Glomerular visceral epithelial cell (primary cell): ENCODE measurements around the gene BCR.
"Not testable (repeated sequence)": the region's sequence is repeated elsewhere in the genome, so short reads cannot be mapped to it uniquely, and the experiment has no call there.

Experiments
- DNase-seq: peaks from one replicate; pipeline ENCODE4 v3.0.0-alpha.2; 2016; ENCODE audit errors: extremely low spot score

BCR gene

DNA sequence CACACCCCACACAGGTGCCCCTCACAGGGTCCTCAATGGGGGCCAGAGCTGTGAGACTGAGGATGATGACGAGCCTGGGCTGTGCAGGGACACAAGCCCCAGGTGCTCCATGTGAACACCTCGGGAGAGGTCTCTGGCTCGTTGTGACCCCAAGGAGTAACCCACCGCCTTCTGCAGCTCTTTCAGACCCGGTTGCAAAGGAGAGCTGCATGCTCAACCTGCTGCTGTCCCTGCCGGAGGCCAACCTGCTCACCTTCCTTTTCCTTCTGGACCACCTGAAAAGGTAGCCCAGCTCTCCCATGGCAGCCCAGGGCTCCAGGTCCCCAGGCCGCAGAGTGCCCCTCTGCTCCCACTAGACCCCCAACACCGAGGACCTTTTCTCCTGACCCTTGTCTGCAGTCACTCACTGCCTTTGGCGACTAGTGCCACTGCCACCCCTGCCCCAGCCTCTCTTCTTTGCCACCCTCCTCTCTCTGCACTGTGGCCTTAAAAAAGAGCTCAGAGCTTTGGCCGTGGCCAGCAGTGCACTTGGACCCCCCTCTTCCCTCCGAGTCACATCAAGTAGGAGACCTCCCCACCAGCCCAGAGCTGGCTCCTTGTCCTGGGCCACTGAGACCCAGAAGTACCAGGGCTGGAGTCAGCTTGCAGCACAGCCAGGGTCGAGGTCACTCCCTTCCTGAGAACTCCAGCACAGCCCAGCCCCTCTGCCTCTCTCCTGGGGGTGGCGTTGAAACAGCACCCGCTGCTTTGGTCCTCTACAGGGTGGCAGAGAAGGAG, 133.7 kb downstream of the BCR start:
- no peak for DNase-seq

DNA sequence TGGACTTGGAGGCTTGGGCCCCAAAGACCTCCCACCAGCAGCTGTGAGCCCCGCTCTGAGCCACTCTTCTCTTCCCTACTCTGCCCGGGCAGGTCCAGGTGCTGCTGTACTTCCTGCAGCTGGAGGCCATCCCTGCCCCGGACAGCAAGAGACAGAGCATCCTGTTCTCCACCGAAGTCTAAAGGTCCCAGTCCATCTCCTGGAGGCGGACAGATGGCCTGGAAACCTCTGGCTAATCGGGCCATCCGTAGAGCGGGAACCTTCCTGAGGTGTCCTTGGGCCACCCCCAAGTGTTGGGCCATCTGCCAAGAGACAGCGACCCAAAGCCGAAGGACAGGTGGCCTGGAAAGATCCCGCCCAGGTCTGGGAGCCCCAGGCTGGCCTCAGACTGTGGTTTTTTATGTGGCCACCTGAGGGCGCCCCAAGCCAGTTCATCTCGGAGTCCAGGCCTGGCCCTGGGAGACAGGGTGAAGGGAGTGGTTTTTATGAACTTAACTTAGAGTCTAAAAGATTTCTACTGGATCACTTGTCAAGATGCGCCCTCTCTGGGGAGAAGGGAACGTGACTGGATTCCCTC, 135.1 kb downstream of the BCR start:
- DNase-seq, result peak; percentile 75

GRCh38 chr22:23316596-23316995, 136.3 kb downstream of the BCR start:
- DNase-seq, result not testable (repeated sequence)

GRCh38 chr22:23318316-23318715, 138.0 kb downstream of the BCR start:
- not testable (repeated sequence) for DNase-seq

DNA sequence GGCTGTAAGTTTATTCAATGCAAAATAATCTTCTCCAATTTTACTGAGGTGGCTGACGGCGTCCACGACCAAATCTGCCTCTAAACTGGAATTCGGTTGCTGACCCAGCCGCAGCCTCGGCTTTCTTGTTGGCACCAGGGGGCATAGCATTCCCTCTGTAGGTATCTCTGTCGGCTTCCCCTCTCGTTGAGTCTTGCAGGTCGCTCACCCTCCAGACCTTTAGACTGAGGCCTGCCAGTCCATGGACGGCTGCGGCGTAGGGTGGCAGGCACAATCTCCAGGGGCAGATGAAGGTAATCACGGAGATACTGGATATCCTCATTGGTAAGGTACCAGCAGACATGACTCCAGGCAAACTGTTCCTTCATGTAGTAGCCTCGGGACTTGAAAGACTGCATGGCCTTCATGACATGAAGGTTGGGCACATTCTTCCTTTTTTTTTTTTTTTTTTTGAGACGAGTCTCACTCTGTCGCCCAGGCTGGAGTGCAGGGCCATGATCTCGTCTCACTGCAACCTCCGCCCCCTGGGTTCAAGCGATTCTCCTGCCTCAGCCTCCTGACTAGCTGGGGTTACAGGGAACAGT, 142.3 kb downstream of the BCR start:
- DNase-seq, result not testable (repeated sequence)

- not testable (repeated sequence) for DNase-seq
Observed at GRCh38 chr22:23323960-23324688, 143.8 kb downstream of the BCR start.

GRCh38 chr22:23325183-23325582, 144.9 kb downstream of the BCR start:
- DNase-seq, result no peak

DNA sequence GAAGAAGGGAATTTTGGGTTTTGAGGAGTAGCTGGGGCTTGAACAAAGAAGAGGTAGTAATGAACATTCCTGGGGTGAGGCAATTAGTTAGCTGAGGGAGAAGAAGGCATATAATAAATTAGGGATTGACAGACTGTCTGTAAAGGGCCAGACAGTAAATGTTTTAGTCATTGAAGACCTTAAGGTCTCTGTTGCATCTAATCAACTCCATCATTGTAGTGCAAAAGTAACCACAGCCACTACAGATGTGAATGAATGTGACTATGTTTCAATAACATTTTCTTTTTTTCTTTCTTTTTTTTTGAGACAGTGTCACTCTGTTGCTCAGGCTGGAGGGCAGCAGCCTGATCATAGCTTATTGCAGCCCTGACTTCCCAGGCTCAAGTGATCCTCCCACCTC, 153.5 kb downstream of the BCR start:
- not testable (repeated sequence) for DNase-seq

GRCh38 chr22:23337672-23338071, 157.4 kb downstream of the BCR start:
- not testable (repeated sequence) for DNase-seq

- not testable (repeated sequence) for DNase-seq
Observed at GRCh38 chr22:23341942-23342695, 161.8 kb downstream of the BCR start.

DNA sequence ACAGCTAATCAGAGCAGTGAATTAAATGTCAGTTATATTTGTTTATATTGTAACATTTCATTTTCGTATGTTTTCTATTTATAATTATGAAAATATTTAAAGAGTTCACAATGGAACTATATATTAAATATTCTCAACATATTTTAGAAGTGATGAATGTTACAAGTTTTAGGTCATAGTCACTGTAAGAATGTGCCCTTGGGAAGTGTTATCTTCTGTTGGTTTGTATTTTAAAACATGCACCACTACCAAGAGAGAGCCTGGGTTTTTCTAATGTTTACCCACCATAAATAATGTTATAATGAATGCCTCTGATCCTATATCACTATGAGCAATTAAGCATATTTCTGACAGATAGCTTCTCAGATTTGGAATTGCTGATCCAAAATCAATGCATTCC, 171.0 kb downstream of the BCR start:
- no peak for DNase-seq

GRCh38 chr22:23353004-23353403, 172.7 kb downstream of the BCR start:
- no peak for DNase-seq

DNA sequence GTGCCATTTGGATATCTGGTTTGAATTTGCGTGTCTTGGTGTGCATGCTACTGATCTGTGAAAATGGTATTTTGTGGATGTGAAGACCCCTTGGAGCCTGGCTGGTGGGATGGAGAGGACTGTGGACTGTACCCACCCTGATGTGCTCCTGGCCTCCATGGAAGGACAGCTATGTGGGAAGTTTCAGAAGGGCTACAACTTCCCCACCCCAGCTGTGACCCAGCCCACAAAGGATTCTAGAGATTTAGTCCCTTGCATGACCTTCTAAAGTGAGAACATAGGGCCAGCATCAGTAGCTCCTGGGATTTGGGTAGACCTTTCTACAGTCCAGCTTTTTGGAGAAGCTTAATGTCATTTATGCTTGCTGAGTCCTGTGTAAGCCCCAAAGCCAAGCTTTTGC, 173.4 kb downstream of the BCR start:
- DNase-seq, result no peak

DNA sequence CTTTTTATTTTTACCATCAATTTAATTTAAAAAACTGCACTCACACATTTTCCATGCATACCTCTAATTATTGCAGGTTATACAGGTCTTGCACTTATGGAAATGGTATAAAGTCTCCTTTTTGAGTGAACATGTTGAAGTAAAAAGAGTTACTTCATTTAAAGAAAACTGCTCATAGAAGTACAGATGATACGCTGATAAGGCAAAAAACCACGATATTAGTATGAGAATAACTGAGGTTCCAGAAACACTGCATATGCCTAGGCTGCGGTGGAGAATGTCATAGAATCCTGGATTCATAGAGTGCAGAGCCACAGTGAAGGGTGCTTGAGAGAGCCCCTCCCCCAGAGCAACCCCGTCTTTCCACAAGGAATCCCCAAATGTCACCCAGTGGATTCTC, 175.8 kb downstream of the BCR start:
- no peak for DNase-seq

GRCh38 chr22:23357053-23357452, 176.7 kb downstream of the BCR start:
- DNase-seq, result no peak

GRCh38 chr22:23359583-23360123, 179.3 kb downstream of the BCR start:
- DNase-seq, result no peak

DNA sequence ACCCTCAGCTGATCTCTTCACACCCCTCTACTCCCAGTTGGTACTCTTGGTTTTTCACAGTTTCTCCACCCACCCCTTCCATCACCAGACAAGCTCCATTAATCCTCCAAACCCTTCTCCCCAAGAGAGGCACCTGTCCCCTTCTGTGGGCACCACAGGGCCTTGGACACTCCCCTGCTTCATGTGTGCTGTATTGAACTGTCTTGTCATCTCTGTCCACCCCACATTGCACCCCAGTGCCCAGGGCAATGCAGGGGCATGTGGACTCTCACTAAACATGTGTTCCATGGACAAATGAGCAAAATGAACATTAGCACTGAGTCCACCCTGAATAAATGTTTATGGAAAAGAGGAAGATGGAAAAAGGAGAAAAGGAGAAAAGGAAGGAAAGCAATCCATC, 181.4 kb downstream of the BCR start:
- DNase-seq, result no peak

- DNase-seq, result no peak
Observed at GRCh38 chr22:23363683-23364082, 183.4 kb downstream of the BCR start.

DNA sequence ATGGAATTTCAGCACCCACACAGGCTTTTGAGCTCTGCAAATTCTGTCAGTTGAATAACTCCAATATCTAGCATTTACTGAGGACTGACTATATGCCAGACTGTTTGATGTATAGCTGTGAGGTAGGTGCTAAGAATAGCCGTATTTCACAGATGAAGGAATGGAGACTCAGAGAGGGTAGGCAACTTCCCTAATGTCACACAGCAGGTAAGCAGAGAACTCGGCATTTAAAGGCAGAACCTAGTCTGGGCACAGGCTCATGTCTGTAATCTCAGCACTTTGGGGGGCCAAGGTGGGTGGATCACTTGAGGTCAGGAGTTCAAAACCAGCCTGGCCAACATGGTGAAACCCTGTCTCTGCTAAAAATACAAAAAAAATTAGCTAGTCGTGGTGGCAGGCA, 184.1 kb downstream of the BCR start:
- no peak for DNase-seq

DNA sequence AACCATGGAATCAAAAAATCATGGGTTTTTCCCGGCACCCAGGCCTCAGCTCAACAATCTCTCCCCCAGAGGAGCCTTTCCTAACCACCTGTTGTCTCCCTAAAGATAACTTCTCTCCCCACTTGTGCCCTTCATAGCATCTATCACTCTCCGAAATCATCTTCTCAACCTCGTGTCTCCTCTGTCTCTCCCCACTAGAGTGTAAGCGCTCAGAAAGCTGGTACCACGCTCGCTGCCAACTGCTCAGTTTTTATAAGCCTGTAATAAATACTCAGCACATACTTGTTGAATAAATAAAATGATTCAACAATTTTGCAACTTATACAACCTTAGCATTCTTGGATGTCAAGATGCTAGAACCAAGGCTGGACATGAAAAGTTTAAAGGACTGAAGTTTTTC, 185.2 kb downstream of the BCR start:
- no peak for DNase-seq

DNA sequence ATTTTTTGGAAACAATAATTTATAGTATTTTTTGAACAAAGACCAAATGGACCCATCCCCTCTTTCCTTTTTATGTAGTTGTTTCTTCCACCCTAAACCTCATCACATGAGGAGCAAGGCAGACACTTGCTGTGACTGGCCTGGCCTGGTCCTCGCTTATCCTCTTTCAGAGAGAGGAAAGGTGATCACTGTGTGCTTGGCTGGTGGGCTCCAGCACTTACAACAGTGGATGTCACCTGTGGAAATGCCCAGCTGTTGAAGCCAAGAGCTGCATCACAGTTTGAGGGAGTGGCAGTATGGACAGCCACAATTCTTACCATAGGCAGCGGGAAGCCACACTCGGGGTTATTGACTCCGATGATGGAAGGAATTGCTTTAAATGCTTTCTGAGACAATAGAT, 185.7 kb downstream of the BCR start:
- DNase-seq, result no peak

- not testable (repeated sequence) for DNase-seq
Observed at GRCh38 chr22:23367196-23367595, 186.9 kb downstream of the BCR start.
